ENCODE measurements around the gene TTLL7. TPM values are rescaled to one million over a fixed set of nuclear protein-coding genes. Genes with fewer than 3 reads are reported as not detected.

The TTLL7 gene
- total and polyA plus RNA-seq, 2 experiments from 2014 or later: 4.1 to 6.7 TPM

DNA sequence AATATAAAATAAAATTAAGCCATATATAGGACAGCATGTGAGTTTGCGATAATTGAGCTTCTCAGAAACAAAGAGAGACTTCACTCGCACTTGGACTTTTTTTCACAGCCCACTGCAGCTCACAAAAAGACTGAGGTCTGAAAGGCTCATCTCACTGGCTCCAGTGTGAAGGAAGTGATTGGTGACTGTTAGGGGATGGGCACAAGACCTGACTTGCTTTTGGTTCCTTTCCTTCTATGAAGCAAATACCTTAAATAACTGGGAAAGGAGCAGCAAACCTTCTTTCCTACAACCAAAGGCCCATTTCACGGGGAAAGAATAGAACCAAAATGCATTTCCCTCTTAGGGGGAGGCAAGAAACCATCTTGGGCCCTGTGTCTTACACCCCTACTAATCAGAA lies 13.1 kb upstream of the TTLL7 start:
- TF ChIP-seq, protein P1, sequence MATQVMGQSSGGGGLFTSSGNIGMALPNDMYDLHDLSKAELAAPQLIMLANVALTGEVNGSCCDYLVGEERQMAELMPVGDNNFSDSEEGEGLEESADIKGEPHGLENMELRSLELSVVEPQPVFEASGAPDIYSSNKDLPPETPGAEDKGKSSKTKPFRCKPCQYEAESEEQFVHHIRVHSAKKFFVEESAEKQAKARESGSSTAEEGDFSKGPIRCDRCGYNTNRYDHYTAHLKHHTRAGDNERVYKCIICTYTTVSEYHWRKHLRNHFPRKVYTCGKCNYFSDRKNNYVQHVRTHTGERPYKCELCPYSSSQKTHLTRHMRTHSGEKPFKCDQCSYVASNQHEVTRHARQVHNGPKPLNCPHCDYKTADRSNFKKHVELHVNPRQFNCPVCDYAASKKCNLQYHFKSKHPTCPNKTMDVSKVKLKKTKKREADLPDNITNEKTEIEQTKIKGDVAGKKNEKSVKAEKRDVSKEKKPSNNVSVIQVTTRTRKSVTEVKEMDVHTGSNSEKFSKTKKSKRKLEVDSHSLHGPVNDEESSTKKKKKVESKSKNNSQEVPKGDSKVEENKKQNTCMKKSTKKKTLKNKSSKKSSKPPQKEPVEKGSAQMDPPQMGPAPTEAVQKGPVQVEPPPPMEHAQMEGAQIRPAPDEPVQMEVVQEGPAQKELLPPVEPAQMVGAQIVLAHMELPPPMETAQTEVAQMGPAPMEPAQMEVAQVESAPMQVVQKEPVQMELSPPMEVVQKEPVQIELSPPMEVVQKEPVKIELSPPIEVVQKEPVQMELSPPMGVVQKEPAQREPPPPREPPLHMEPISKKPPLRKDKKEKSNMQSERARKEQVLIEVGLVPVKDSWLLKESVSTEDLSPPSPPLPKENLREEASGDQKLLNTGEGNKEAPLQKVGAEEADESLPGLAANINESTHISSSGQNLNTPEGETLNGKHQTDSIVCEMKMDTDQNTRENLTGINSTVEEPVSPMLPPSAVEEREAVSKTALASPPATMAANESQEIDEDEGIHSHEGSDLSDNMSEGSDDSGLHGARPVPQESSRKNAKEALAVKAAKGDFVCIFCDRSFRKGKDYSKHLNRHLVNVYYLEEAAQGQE (IDR thresholded peaks at IDR 0.05; ENCODE audit: unreplicated experiment): no peak
- TF ChIP-seq STAT1 (IDR thresholded peaks at IDR 0.05; ENCODE audit: unreplicated experiment): no peak
- no peak for TF ChIP-seq NANOG (IDR thresholded peaks at IDR 0.05; ENCODE audit: borderline replicate concordance)
- TF ChIP-seq JUNB (IDR thresholded peaks at IDR 0.05; ENCODE audit: unreplicated experiment): no peak
- no peak for TF ChIP-seq EZH2phosphoT487 (IDR thresholded peaks at IDR 0.05; ENCODE audit: unreplicated experiment)
- no peak for TF ChIP-seq POLR2AphosphoS5 (IDR thresholded peaks at IDR 0.05; ENCODE audit: low read depth)
- TF ChIP-seq EZH2 (IDR thresholded peaks at IDR 0.05; ENCODE audit: low read depth, unreplicated experiment): no peak
- no peak for TF ChIP-seq ETS1 (IDR thresholded peaks at IDR 0.05)
- no peak for TF ChIP-seq ZNF462 (CRISPR knock-in tag; IDR thresholded peaks at IDR 0.05)
- TF ChIP-seq ZNF331 (CRISPR knock-in tag; IDR thresholded peaks at IDR 0.05; ENCODE audit: low read depth): no peak
- no peak for TF ChIP-seq ZNF114 (CRISPR knock-in tag; IDR thresholded peaks at IDR 0.05)
- TF ChIP-seq CREB1 (CRISPR knock-in tag; IDR thresholded peaks at IDR 0.05; ENCODE audit: low read depth): no peak
- no peak overlapping the region for H3K27ac Mint-ChIP-seq
- no peaks in the 10 kb centered on the region for H3K27me3 Mint-ChIP-seq (ENCODE audit: insufficient read depth, low read depth, poor library complexity)
- H3K9me2 ChIP-seq (ENCODE audit: insufficient read depth): no peaks in the 10 kb centered on the region
- H3K79me2 ChIP-seq (replicated peaks; ENCODE audit: insufficient read depth): no peaks in the 10 kb centered on the region
- H3K27ac ChIP-seq (ENCODE audit: low read depth): no peak overlapping the region
- ATAC-seq: no peak
- H3K27me3 ChIP-seq (ENCODE audit: insufficient read depth): no peaks in the 10 kb centered on the region
- H3K4me2 ChIP-seq: no peak overlapping the region
- no peak for DNase-seq (ENCODE audit: low spot score)
- no peaks in the 10 kb centered on the region for H3K36me3 ChIP-seq (ENCODE audit: insufficient read depth)
- no peaks in the 10 kb centered on the region for H3K36me3 Mint-ChIP-seq (ENCODE audit: low read depth)
- H3K4me3 ChIP-seq: no peak overlapping the region
- H4K20me1 ChIP-seq (replicated peaks; ENCODE audit: insufficient read depth): no peaks in the 10 kb centered on the region; the same call in 1 of the 2 replicates
- H3K4me1 Mint-ChIP-seq: no peaks in the 10 kb centered on the region
- H3K4me1 ChIP-seq (ENCODE audit: insufficient read depth): no peaks in the 10 kb centered on the region
- no peaks in the 10 kb centered on the region for H3F3A ChIP-seq (replicated peaks; ENCODE audit: low read depth)
- no peaks in the 10 kb centered on the region; the same call in 2 of the 3 replicates for H3K9me3 Mint-ChIP-seq
- no peak overlapping the region for H3K4me3 Mint-ChIP-seq
- no peak overlapping the region for H2AFZ ChIP-seq

All from GM23338 (cell line).